PC-9 (cell line): Measurements from ENCODE around the gene LAMA5. TPM values are rescaled to one million over a fixed set of nuclear protein-coding genes. Genes with fewer than 3 reads are reported as not detected.

Experiments
- BruUV-seq: library from RNA; stranded (reverse); fragments of 400-500 nt; replicated peaks from 2 replicates; lab custom pipeline; 2021; lab: Mats Ljungman, UMichigan
- CTCF ChIA-PET: fragments of 300-600 bp; sonication (Branson Sonifier 250); formaldehyde crosslinking; loops from one replicate; lab custom pipeline; 2022; ENCODE audit warnings: antibody characterized with exemption; lab: Charles Lee
- POLR2A ChIA-PET: fragments of 300-600 bp; sonication (Branson Sonifier 250); formaldehyde crosslinking; loops from one replicate; lab custom pipeline; 2022; ENCODE audit warnings: antibody characterized with exemption; ENCODE audit not compliant: unreplicated experiment; lab: Charles Lee
- DNase-seq, 2 experiments: peaks; one replicate each; pipeline versions ENCODE4 v3.0.0 to v3.0.0-alpha.2; 2015 to 2022; ENCODE audit warnings: mixed read lengths in 1 of 2
- H2AFZ ChIP-seq: fragments of 200-600 bp; sonication (generic); 2 replicates; pipeline ENCODE4 v1.8.1; 2017; ENCODE audit warnings: antibody characterized with exemption
- H3F3A ChIP-seq: fragments of 200-600 bp; sonication (generic); 2 replicates; pipeline ENCODE4 v1.8.1; 2017; ENCODE audit warnings: antibody characterized with exemption, mild to moderate bottlenecking, low read depth; ENCODE audit not compliant: insufficient read depth
- H3K27ac ChIP-seq: fragments of 200-600 bp; sonication (generic); 2 replicates; pipeline ENCODE4 v1.6.1; 2016; ENCODE audit warnings: mixed run types
- H3K27me3 ChIP-seq: fragments of 200-600 bp; sonication (generic); 2 replicates; pipeline ENCODE4 v1.6.1; 2016; ENCODE audit warnings: low read depth, mixed run types; ENCODE audit not compliant: insufficient read depth
- H3K36me3 ChIP-seq: fragments of 200-600 bp; sonication (generic); 2 replicates; pipeline ENCODE4 v1.6.1; 2016; ENCODE audit warnings: low read depth, mixed run types
- H3K4me1 ChIP-seq: fragments of 200-600 bp; sonication (generic); replicated peaks from 2 replicates; pipeline ENCODE4 v1.6.1; 2016; ENCODE audit warnings: mixed run types; ENCODE audit not compliant: insufficient read depth
- H3K4me2 ChIP-seq: fragments of 200-600 bp; sonication (generic); 2 replicates; pipeline ENCODE4 v1.6.1; 2017; ENCODE audit warnings: mixed run types
- H3K4me3 ChIP-seq: fragments of 200-600 bp; sonication (generic); 2 replicates; pipeline ENCODE4 v1.6.1; 2016; ENCODE audit warnings: mixed run types
- H3K79me2 ChIP-seq: fragments of 200-600 bp; sonication (generic); 2 replicates; pipeline ENCODE4 v1.6.1; 2017; ENCODE audit warnings: low read depth, mixed run types
- H3K9me2 ChIP-seq: fragments of 200-600 bp; sonication (generic); 2 replicates; pipeline ENCODE4 v1.8.1; 2017; ENCODE audit warnings: mild to moderate bottlenecking; ENCODE audit not compliant: insufficient read depth
- H3K9me3 ChIP-seq: fragments of 200-600 bp; sonication (generic); 2 replicates; pipeline ENCODE4 v1.8.1; 2016; ENCODE audit warnings: low read depth; ENCODE audit not compliant: insufficient read depth
- H4K20me1 ChIP-seq: fragments of 200-600 bp; sonication (generic); 2 replicates; pipeline ENCODE4 v1.8.1; 2017; ENCODE audit not compliant: insufficient read depth
- CTCF ChIP-seq: fragments of 200-600 bp; sonication (generic); conservative IDR thresholded peaks from 2 replicates; pipeline ENCODE4 v1.6.1; 2017; ENCODE audit warnings: mixed run types, antibody characterized with exemption, mild to moderate bottlenecking, moderate library complexity
- EZH2 ChIP-seq: fragments of 200-600 bp; sonication (generic); IDR thresholded peaks from 2 replicates; pipeline ENCODE4 v1.8.0; 2017; ENCODE audit warnings: antibody characterized with exemption, low read depth
- intact Hi-C: fragments of 100-400 bp; cut with micrococcal nuclease; formaldehyde crosslinking; loops from one replicate; pipeline ENCODE4 v1.10.0; 2022; ENCODE audit not compliant: unreplicated experiment
- total RNA-seq: library from RNA; stranded (reverse); gene quantifications from 2 replicates; pipeline ENCODE4 v1.2.3, GENCODE V29; 2021

LAMA5 gene
- total RNA-seq, 1 experiment from 2014 or later: 700 TPM

GRCh38 chr20:62392621-62393334 lies 25.7 kb upstream of the LAMA5 start:
- Histone ChIP-seq H3F3A (peaks cover 29% of the 10 kb centered on the region), H3K79me2 (peaks cover 18% of the 10 kb centered on the region)
- intact Hi-C loops: no loop called here

GRCh38 chr20:62392077-62392418 lies 24.9 kb upstream of the LAMA5 start:
- intact Hi-C loops: no loop called here
- H3K4me3 ChIP-seq: no peak overlapping the region
- H2AFZ ChIP-seq: no peak overlapping the region
- ChIA-PET POLR2A (no interaction called here), CTCF (no interaction called here)
- no TSS peak for BruUV-seq
- no peak for DNase-seq
- peaks cover 13% of the 10 kb centered on the region for H3K4me1 ChIP-seq
- peaks cover 22% of the 10 kb centered on the region for H3K36me3 ChIP-seq
- H3K9me3 ChIP-seq: no peaks in the 10 kb centered on the region
- H3K79me2 ChIP-seq: peaks cover 25% of the 10 kb centered on the region
- no peak overlapping the region for H3K27ac ChIP-seq
- H3K27me3 ChIP-seq: no peaks in the 10 kb centered on the region
- peaks cover 39% of the 10 kb centered on the region for H4K20me1 ChIP-seq
- no peak for TF ChIP-seq CTCF
- TF ChIP-seq EZH2: no peak
- H3K9me2 ChIP-seq: no peaks in the 10 kb centered on the region
- H3K4me2 ChIP-seq: no peak overlapping the region
- H3F3A ChIP-seq: peaks cover 29% of the 10 kb centered on the region

More at GRCh38 chr20:62392621-62393334, 25.7 kb upstream of the LAMA5 start:
- Histone ChIP-seq H3K27ac (no peak overlapping the region), H3K4me1 (peaks cover 13% of the 10 kb centered on the region), H3K9me2 (no peaks in the 10 kb centered on the region), H4K20me1 (peaks cover 36% of the 10 kb centered on the region), H3K36me3 (peaks cover 20% of the 10 kb centered on the region), H3K4me2 (no peak overlapping the region), H2AFZ (no peak overlapping the region), H3K27me3 (no peaks in the 10 kb centered on the region), H3K9me3 (no peaks in the 10 kb centered on the region), H3K4me3 (no peak overlapping the region)
- CTCF ChIA-PET: no interaction called here
- POLR2A ChIA-PET: no interaction called here
- no peak for DNase-seq
- no peak for TF ChIP-seq EZH2
- TF ChIP-seq CTCF: no peak
- no TSS peak for BruUV-seq

GRCh38 chr20:62391165-62392076 lies 24.3 kb upstream of the LAMA5 start:
- CTCF ChIA-PET: no interaction called here
- Histone ChIP-seq H3K27me3 (no peaks in the 10 kb centered on the region), H3K4me1 (peaks cover 13% of the 10 kb centered on the region), H3F3A (peaks cover 30% of the 10 kb centered on the region), H3K27ac (no peak overlapping the region), H3K4me2 (no peak overlapping the region), H3K9me3 (no peaks in the 10 kb centered on the region), H3K36me3 (peaks cover 22% of the 10 kb centered on the region), H2AFZ (no peak overlapping the region), H3K9me2 (no peaks in the 10 kb centered on the region), H3K79me2 (peaks cover 31% of the 10 kb centered on the region), H4K20me1 (peaks cover 39% of the 10 kb centered on the region), H3K4me3 (no peak overlapping the region)
- no peak for DNase-seq
- no TSS peak for BruUV-seq
- POLR2A ChIA-PET: no interaction called here
- intact Hi-C loops: no loop called here
- TF ChIP-seq CTCF (no peak), EZH2 (no peak)
